Activated T-cell treated with anti-CD3 and anti-CD28 coated beads for 4 hours (primary cell): ENCODE measurements around the gene KIAA0408.
"Not testable (repeated sequence)": the region's sequence is repeated elsewhere in the genome, so short reads cannot be mapped to it uniquely, and the experiment has no call there.

Experiments
- DNase-seq: peaks from one replicate; pipeline ENCODE4 v3.0.0-alpha.2; 2020

Gene KIAA0408

GRCh38 chr6:127462376-127462775, 3.2 kb upstream of the KIAA0408 start:
- no peak for DNase-seq

- DNase-seq: no peak
These were observed 1.3 kb upstream of the KIAA0408 start for GRCh38 chr6:127460465-127460864.

GRCh38 chr6:127458817-127459216, 372 bp downstream of the KIAA0408 start:
- no peak for DNase-seq

GRCh38 chr6:127458222-127458621, 967 bp downstream of the KIAA0408 start:
- DNase-seq: no peak

GRCh38 chr6:127457456-127458064, 1.6 kb downstream of the KIAA0408 start:
- no peak for DNase-seq

GRCh38 chr6:127456465-127456864, 2.7 kb downstream of the KIAA0408 start:
- no peak for DNase-seq

GRCh38 chr6:127453845-127454619, 5.2 kb downstream of the KIAA0408 start:
- DNase-seq: no peak

GRCh38 chr6:127452803-127453202, 6.4 kb downstream of the KIAA0408 start:
- DNase-seq: no peak

GRCh38 chr6:127451388-127451787, 7.8 kb downstream of the KIAA0408 start:
- no peak for DNase-seq

GRCh38 chr6:127447780-127448179, 11.4 kb downstream of the KIAA0408 start:
- no peak for DNase-seq

GRCh38 chr6:127446356-127446755, 12.8 kb downstream of the KIAA0408 start:
- no peak for DNase-seq

GRCh38 chr6:127441881-127442280, 17.3 kb downstream of the KIAA0408 start:
- DNase-seq: no peak

GRCh38 chr6:127439718-127440117, 19.5 kb downstream of the KIAA0408 start:
- DNase-seq: no peak

GRCh38 chr6:127436578-127437110, 22.5 kb downstream of the KIAA0408 start:
- no peak for DNase-seq

GRCh38 chr6:127435626-127436220, 23.5 kb downstream of the KIAA0408 start:
- no peak for DNase-seq

- no peak for DNase-seq
These were observed 24.5 kb downstream of the KIAA0408 start for GRCh38 chr6:127434651-127435050.

GRCh38 chr6:127428562-127428961, 30.6 kb downstream of the KIAA0408 start:
- DNase-seq: not testable (repeated sequence)

- no peak for DNase-seq
These were observed 35.3 kb downstream of the KIAA0408 start for GRCh38 chr6:127423921-127424320.

GRCh38 chr6:127421164-127421563, 38.0 kb downstream of the KIAA0408 start:
- DNase-seq: not testable (repeated sequence)

- DNase-seq: peak; percentile 62
These were observed 38.6 kb downstream of the KIAA0408 start for GRCh38 chr6:127420556-127420955.

GRCh38 chr6:127415096-127415495, 44.1 kb downstream of the KIAA0408 start:
- DNase-seq: no peak

- DNase-seq: not testable (repeated sequence)
These were observed 46.1 kb downstream of the KIAA0408 start for GRCh38 chr6:127413123-127413522.

GRCh38 chr6:127412016-127412415, 47.2 kb downstream of the KIAA0408 start:
- not testable (repeated sequence) for DNase-seq
